Astrocyte (in vitro differentiated cells and primary cell): Measurements from ENCODE around the gene AUNIP.

Experiments
- EZH2 ChIP-seq: IDR thresholded peaks from 2 replicates; pipeline ENCODE4 v1.6.1; 2012; ENCODE audit warnings: mild to moderate bottlenecking, low read length, inconsistent platforms; ENCODE audit not compliant: insufficient read depth
- TF ChIP-seq, protein P1 (sequence below): IDR thresholded peaks from 2 replicates; pipeline ENCODE4 v1.5.1; 2011; ENCODE audit warnings: low read depth, mild to moderate bottlenecking, inconsistent platforms, low read length, moderate library complexity; ENCODE audit not compliant: insufficient read depth

DNA sequence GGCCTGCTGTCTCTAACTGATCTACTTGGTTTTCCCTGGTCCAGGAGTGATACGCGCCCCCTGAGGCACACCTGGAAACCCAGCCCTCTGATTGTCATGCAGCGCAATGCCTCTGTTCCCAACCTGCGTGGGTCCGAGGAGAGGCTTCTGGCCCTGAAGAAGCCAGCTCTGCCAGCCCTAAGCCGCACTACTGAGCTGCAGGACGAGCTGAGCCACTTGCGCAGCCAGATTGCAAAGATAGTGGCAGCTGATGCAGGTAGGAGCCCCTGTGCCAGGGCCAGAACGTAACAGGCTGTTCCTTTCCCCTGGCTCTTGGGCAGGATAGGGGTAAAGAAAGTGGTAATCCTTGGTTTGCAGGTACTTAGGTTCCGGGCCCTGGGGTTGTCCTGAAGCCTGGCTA, 32.7 kb downstream of the AUNIP start:
- TF ChIP-seq, protein P1, sequence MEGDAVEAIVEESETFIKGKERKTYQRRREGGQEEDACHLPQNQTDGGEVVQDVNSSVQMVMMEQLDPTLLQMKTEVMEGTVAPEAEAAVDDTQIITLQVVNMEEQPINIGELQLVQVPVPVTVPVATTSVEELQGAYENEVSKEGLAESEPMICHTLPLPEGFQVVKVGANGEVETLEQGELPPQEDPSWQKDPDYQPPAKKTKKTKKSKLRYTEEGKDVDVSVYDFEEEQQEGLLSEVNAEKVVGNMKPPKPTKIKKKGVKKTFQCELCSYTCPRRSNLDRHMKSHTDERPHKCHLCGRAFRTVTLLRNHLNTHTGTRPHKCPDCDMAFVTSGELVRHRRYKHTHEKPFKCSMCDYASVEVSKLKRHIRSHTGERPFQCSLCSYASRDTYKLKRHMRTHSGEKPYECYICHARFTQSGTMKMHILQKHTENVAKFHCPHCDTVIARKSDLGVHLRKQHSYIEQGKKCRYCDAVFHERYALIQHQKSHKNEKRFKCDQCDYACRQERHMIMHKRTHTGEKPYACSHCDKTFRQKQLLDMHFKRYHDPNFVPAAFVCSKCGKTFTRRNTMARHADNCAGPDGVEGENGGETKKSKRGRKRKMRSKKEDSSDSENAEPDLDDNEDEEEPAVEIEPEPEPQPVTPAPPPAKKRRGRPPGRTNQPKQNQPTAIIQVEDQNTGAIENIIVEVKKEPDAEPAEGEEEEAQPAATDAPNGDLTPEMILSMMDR, result no peak
- TF ChIP-seq EZH2, result no peak
